B cell (primary cell): ENCODE data around the gene SMURF1. TPM values are rescaled to one million over a fixed set of nuclear protein-coding genes. Genes with fewer than 3 reads are reported as not detected.

Experiments used
- ATAC-seq: fragments of 200-7000 bp; cut with Tn5 transposase; one replicate; pipeline ENCODE4 v1.10.0; 2021; ENCODE audit warnings: low read depth, mild to moderate bottlenecking, moderate number of reproducible peaks, moderate library complexity
- CTCF ChIA-PET: fragments of 350-600 bp; sonication (Branson Sonifier 250); formaldehyde crosslinking; loops from one replicate; lab custom pipeline; 2021; ENCODE audit warnings: antibody characterized with exemption, inconsistent platforms; lab: Charles Lee
- POLR2A ChIA-PET: fragments of 350-600 bp; sonication (Branson Sonifier 250); formaldehyde crosslinking; loops from one replicate; lab custom pipeline; 2021; ENCODE audit warnings: antibody characterized with exemption; lab: Charles Lee
- DNase-seq: peaks from one replicate; pipeline ENCODE4 v3.0.0; 2013
- H2AFZ ChIP-seq: 2 replicates; pipeline ENCODE4 v1.6.1; 2012; ENCODE audit warnings: mild to moderate bottlenecking, low read depth, low read length; ENCODE audit not compliant: insufficient read depth, poor library complexity, severe bottlenecking
- H3K27ac ChIP-seq, 2 donors: 1 replicate in 1 of 2; 2 replicates in 1 of 2; pipeline ENCODE4 v1.5.1; 2012 to 2013; ENCODE audit warnings: low read length in 2 of 2, mild to moderate bottlenecking in 2 of 2, moderate library complexity in 1 of 2
- H3K27me3 ChIP-seq, 4 experiments: fragments of 200-600 bp in 1 of 4; sonication (generic) in 1 of 4; replicated peaks in 1 of 4; 1 replicate in 2 of 4; 2 replicates in 2 of 4; pipeline versions ENCODE4 v1.6.1 to v1.7.0; 2013 to 2016; ENCODE audit warnings: low read length in 3 of 4, mild to moderate bottlenecking in 2 of 4, mixed read lengths in 1 of 4, moderate library complexity in 1 of 4; ENCODE audit not compliant: insufficient read depth in 4 of 4, control insufficient read depth in 3 of 4; ENCODE audit errors: control extremely low read depth in 1 of 4
- H3K36me3 ChIP-seq, 2 experiments: replicated peaks in 1 of 2; 1 replicate in 1 of 2; 2 replicates in 1 of 2; pipeline versions ENCODE4 v1.6.1 to v1.7.1; 2013; ENCODE audit warnings: low read length in 1 of 2; ENCODE audit not compliant: insufficient read depth in 2 of 2, control insufficient read depth in 1 of 2; ENCODE audit errors: control extremely low read depth in 1 of 2, extremely low read depth in 1 of 2
- H3K4me1 ChIP-seq, 2 donors: fragments of 200-600 bp in 1 of 2; sonication (generic) in 1 of 2; 1 replicate in 1 of 2; 2 replicates in 1 of 2; pipeline versions ENCODE4 v1.5.1 to v1.6.1; 2013 to 2017; ENCODE audit warnings: low read length in 2 of 2; ENCODE audit not compliant: control insufficient read depth in 2 of 2, insufficient read depth in 2 of 2
- H3K4me2 ChIP-seq: replicated peaks from 2 replicates; pipeline ENCODE3; 2012; ENCODE audit warnings: mild to moderate bottlenecking, low read depth, low read length; ENCODE audit not compliant: poor library complexity, severe bottlenecking
- H3K4me3 ChIP-seq, 5 experiments: fragments of 200-600 bp in 1 of 5; sonication (generic) in 1 of 5; 1 replicate in 3 of 5; 2 replicates in 2 of 5; pipeline versions ENCODE4 v1.5.1 to v1.7.0; 2011 to 2016; ENCODE audit warnings: low read length in 4 of 5, mild to moderate bottlenecking in 4 of 5, low read depth in 2 of 5, control low read depth in 1 of 5, moderate library complexity in 1 of 5; ENCODE audit not compliant: insufficient read depth in 1 of 5; ENCODE audit errors: control extremely low read depth in 1 of 5, extremely low read depth in 1 of 5
- H3K79me2 ChIP-seq: fragments of 200-600 bp; sonication (generic); one replicate; pipeline ENCODE4 v1.6.0; 2016; ENCODE audit warnings: low read length; ENCODE audit not compliant: control insufficient read depth, insufficient read depth
- H3K9ac ChIP-seq: fragments of 200-600 bp; sonication (generic); 2 replicates; pipeline ENCODE4 v1.6.1; 2017; ENCODE audit warnings: mild to moderate bottlenecking, low read length, moderate library complexity
- H3K9me3 ChIP-seq, 3 donors: one replicate each; pipeline versions ENCODE4 v1.6.1 to v1.7.1; 2013; ENCODE audit warnings: low read length in 2 of 3; ENCODE audit not compliant: control insufficient read depth in 2 of 3, insufficient read depth in 1 of 3; ENCODE audit errors: control extremely low read depth in 1 of 3
- H4K20me1 ChIP-seq: 2 replicates; pipeline ENCODE4 v1.6.0; 2012; ENCODE audit warnings: mild to moderate bottlenecking, low read length; ENCODE audit not compliant: insufficient read depth, control insufficient read depth, poor library complexity, severe bottlenecking
- H3K27ac Mint-ChIP-seq: one replicate; pipeline ENCODE4 v1.8.0; 2021; ENCODE audit warnings: mixed read lengths
- H3K27me3 Mint-ChIP-seq: one replicate; pipeline ENCODE4 v1.8.0; 2021; ENCODE audit warnings: mixed read lengths
- H3K4me1 Mint-ChIP-seq: one replicate; pipeline ENCODE4 v1.8.0; 2021; ENCODE audit warnings: mixed read lengths
- H3K4me3 Mint-ChIP-seq: one replicate; pipeline ENCODE4 v1.8.0; 2021; ENCODE audit warnings: mixed read lengths
- H3K9me3 Mint-ChIP-seq: one replicate; pipeline ENCODE4 v1.8.0; 2022; ENCODE audit warnings: mixed read lengths; ENCODE audit not compliant: insufficient read depth
- EZH2 ChIP-seq: IDR thresholded peaks from 2 replicates; pipeline ENCODE4 v1.6.1; 2012; ENCODE audit warnings: borderline replicate concordance, low read depth, mild to moderate bottlenecking, moderate library complexity, low read length; ENCODE audit not compliant: insufficient read depth, poor library complexity, severe bottlenecking
- WGBS: methylation state at CpG from one replicate; pipeline ENCODE4 v1.1.5; 2013; ENCODE audit warnings: missing lambda C conversion rate; ENCODE audit not compliant: insufficient coverage; 5-methylcytosine and 5-hydroxymethylcytosine counted together
- intact Hi-C: fragments of 100-400 bp; cut with micrococcal nuclease; formaldehyde crosslinking; loops from one replicate; pipeline ENCODE4 v1.10.0; 2022
- polyA plus RNA-seq: library from polyadenylated mRNA; depleted of rRNA; stranded (reverse); fragments of >200 nt; gene quantifications from 2 replicates; pipeline ENCODE4 v1.2.3, GENCODE V29; 2012
- total RNA-seq, 2 donors: library from RNA; stranded (reverse); fragments of 120-200 nt in 1 of 2; gene quantifications; 1 replicate in 1 of 2; 2 replicates in 1 of 2; pipeline versions ENCODE4 v1.2.3 to v1.2.4, GENCODE V29; 2013 to 2022
- TF ChIP-seq, protein P1 (sequence below): fragments of 200-600 bp; IDR thresholded peaks from one replicate; pipeline ENCODE4 v1.8.0; 2022; ENCODE audit warnings: antibody characterized with exemption, mild to moderate bottlenecking

SMURF1 gene
- total and polyA plus RNA-seq, 2 donors (not counting 1 experiment from before 2014, with no cell fraction given) = 7.5 to 28.6 TPM

DNA sequence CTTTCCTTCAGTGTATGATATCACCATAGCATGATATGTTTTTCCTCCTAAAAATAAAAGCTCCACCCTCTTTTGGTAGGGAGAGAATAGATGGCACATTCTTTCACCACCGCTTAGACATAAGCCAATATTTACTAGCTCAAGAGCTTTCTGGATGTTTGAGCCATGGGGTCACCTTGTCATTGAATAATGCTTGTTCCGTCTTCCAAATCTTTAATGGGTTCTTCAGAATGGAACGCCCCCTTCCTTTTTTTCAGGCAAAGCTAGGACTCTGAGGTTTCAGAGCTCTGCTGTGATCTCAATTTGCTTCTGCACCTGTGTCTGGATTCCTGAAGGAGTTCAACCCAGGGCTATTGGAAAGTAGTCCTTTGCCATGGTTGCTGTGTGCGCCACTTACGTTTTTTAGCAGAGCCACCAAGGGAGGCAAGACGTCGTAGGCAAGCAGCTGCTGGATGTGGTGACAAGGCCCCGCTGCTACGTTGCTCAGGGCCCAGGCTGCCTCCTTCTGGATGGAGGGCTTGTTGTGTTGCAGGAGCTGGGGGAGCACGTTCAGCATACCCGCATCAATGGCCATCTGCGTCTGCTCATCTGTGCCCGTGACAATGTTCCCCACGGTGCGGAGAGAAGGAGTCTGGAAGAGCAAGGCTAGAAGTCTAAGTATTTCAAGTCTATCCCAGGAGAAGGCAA lies 40.8 kb upstream of the SMURF1 start:
- Mint-ChIP-seq H3K27me3 (peaks cover 17% of the 10 kb centered on the region), H3K4me3 (no peak overlapping the region), H3K27ac (no peak overlapping the region), H3K4me1 (no peaks in the 10 kb centered on the region), H3K9me3 (peaks cover 4% of the 10 kb centered on the region)
- DNase-seq = no peak
- POLR2A ChIA-PET = no interaction called here
- H3K9me3 ChIP-seq = peaks cover 0 to 7% (median 0%) of the 10 kb centered on the region in 3 donors
- intact Hi-C loops = no loop called here
- H3K27ac ChIP-seq = no peak overlapping the region
- no peak overlapping the region for H2AFZ ChIP-seq
- no peak overlapping the region for H3K4me2 ChIP-seq
- H4K20me1 ChIP-seq = no peaks in the 10 kb centered on the region
- H3K9ac ChIP-seq = no peak overlapping the region
- 84% methylated on average over 15 of the region's 15 CpGs for WGBS
- H3K36me3 ChIP-seq = no peaks in the 10 kb centered on the region
- CTCF ChIA-PET = interaction anchor here (0.5 kb wide), 1 partner anchor 603 kb away, joined by 3 read pairs; no protein-coding TSS in a partner anchor
- no peaks in the 10 kb centered on the region for H3K4me1 ChIP-seq
- no peaks in the 10 kb centered on the region for H3K79me2 ChIP-seq
- H3K4me3 ChIP-seq = no peak overlapping the region
- ATAC-seq = no peak
- no peaks in the 10 kb centered on the region for H3K27me3 ChIP-seq
- no peak for TF ChIP-seq EZH2
- TF ChIP-seq, protein P1, sequence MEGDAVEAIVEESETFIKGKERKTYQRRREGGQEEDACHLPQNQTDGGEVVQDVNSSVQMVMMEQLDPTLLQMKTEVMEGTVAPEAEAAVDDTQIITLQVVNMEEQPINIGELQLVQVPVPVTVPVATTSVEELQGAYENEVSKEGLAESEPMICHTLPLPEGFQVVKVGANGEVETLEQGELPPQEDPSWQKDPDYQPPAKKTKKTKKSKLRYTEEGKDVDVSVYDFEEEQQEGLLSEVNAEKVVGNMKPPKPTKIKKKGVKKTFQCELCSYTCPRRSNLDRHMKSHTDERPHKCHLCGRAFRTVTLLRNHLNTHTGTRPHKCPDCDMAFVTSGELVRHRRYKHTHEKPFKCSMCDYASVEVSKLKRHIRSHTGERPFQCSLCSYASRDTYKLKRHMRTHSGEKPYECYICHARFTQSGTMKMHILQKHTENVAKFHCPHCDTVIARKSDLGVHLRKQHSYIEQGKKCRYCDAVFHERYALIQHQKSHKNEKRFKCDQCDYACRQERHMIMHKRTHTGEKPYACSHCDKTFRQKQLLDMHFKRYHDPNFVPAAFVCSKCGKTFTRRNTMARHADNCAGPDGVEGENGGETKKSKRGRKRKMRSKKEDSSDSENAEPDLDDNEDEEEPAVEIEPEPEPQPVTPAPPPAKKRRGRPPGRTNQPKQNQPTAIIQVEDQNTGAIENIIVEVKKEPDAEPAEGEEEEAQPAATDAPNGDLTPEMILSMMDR = no peak

DNA sequence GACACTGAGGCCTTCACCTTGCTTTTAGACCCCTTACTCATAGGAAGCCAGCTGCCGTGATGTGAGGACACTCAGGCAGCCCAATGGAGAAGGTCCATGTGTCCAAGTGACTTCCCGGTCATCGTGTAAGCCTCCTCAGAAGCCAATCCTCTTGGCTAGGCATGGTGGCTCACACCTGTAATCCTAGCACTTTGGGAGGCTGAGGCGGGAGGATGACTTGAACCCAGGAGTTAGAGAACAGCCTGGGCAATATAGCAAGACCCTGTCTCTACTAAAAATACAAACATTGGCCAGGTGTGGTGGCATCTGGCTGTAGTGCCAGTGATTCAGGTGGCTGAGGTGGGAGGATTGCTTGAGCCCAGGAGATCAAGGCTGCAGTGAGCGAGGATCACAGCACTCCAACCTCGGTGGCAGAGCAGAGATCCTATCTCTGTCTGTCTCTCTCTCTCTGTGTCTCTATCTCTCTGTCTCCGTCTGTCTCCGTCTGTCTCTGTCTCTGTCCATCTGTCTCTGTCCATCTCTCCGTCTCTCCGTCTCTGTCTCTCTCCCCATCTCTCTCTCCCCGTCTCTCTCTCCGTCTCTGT lies 36.3 kb upstream of the SMURF1 start:
- POLR2A ChIA-PET = no interaction called here
- intact Hi-C loops = no loop called here
- no peak overlapping the region for H3K9ac ChIP-seq

More for the DNA sequence above, 36.3 kb upstream of the SMURF1 start:
- Histone ChIP-seq H3K9me3 (peaks cover 0 to 4% (median 0%) of the 10 kb centered on the region in 3 donors), H3K79me2 (no peaks in the 10 kb centered on the region), H3K4me2 (no peak overlapping the region), H2AFZ (no peak overlapping the region), H3K4me1 (no peaks in the 10 kb centered on the region), H3K4me3 (no peak overlapping the region), H3K36me3 (no peaks in the 10 kb centered on the region), H3K27ac (no peak overlapping the region), H3K27me3 (no peaks in the 10 kb centered on the region), H4K20me1 (no peaks in the 10 kb centered on the region)
- CTCF ChIA-PET = no interaction called here
- Mint-ChIP-seq H3K27ac (no peak overlapping the region), H3K4me1 (no peaks in the 10 kb centered on the region), H3K4me3 (no peak overlapping the region), H3K27me3 (peaks cover 12% of the 10 kb centered on the region), H3K9me3 (no peaks in the 10 kb centered on the region)
- WGBS = 89% methylated on average over 12 of the region's 12 CpGs
- no peak for DNase-seq
- TF ChIP-seq, protein P1 = no peak
- no peak for TF ChIP-seq EZH2
- ATAC-seq = no peak
